Bronchial epithelial cell (primary cell): ENCODE measurements around the gene A1BG. TPM values are rescaled to one million over a fixed set of nuclear protein-coding genes. Genes with fewer than 3 reads are reported as not detected.

Source experiments
- DNase-seq: peaks from one replicate; pipeline ENCODE4 v3.0.0-alpha.2; 2010; ENCODE audit warnings: low read depth
- FAIRE-seq: peaks from 2 replicates; lab custom pipeline; 2011; peaks lifted over from hg19 to GRCh38; lab: Jason Lieb, UNC
- H3K27me3 ChIP-seq: 2 replicates; pipeline ENCODE4 v1.5.1; 2011; ENCODE audit warnings: low read length; ENCODE audit not compliant: control insufficient read depth, insufficient read depth
- H3K36me3 ChIP-seq: 2 replicates; pipeline ENCODE4 v1.5.1; 2011; ENCODE audit warnings: low read length; ENCODE audit not compliant: control insufficient read depth, insufficient read depth
- H3K4me3 ChIP-seq: 2 replicates; pipeline ENCODE4 v1.5.1; 2011; ENCODE audit warnings: mild to moderate bottlenecking, low read depth, low read length, control low read depth
- total RNA-seq: library from RNA; depleted of rRNA; stranded (reverse); fragments of >200 nt; gene quantifications from 2 replicates; pipeline ENCODE4 v1.2.1, GENCODE V29; 2014
- TF ChIP-seq, protein P1 (sequence below): IDR thresholded peaks from 2 replicates; pipeline ENCODE4 v1.5.1; 2011; ENCODE audit warnings: mild to moderate bottlenecking, moderate library complexity, low read length, control low read depth, inconsistent platforms; ENCODE audit not compliant: insufficient read depth, severe bottlenecking

A1BG gene
- total RNA-seq, 1 donor from 2014 or later = 2.1 TPM

- Histone ChIP-seq H3K27me3 (no peaks in the 10 kb centered on the region), H3K4me3 (peak within 1 kb of the TSS; percentile 97), H3K36me3 (peaks cover 2% of the 10 kb centered on the region)
- DNase-seq (peak; percentile 90), FAIRE-seq (no peak)
- TF ChIP-seq, protein P1, sequence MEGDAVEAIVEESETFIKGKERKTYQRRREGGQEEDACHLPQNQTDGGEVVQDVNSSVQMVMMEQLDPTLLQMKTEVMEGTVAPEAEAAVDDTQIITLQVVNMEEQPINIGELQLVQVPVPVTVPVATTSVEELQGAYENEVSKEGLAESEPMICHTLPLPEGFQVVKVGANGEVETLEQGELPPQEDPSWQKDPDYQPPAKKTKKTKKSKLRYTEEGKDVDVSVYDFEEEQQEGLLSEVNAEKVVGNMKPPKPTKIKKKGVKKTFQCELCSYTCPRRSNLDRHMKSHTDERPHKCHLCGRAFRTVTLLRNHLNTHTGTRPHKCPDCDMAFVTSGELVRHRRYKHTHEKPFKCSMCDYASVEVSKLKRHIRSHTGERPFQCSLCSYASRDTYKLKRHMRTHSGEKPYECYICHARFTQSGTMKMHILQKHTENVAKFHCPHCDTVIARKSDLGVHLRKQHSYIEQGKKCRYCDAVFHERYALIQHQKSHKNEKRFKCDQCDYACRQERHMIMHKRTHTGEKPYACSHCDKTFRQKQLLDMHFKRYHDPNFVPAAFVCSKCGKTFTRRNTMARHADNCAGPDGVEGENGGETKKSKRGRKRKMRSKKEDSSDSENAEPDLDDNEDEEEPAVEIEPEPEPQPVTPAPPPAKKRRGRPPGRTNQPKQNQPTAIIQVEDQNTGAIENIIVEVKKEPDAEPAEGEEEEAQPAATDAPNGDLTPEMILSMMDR = no peak
These were observed 48.0 kb downstream of the A1BG start, which contains the start of gene ERVK3-1 for GRCh38 chr19:58305065-58305931. Gene ERVK3-1, plus strand, starts transcription at chr19:58305377. Its CDS starts 6,792 bp downstream, at chr19:58312169.

DNA sequence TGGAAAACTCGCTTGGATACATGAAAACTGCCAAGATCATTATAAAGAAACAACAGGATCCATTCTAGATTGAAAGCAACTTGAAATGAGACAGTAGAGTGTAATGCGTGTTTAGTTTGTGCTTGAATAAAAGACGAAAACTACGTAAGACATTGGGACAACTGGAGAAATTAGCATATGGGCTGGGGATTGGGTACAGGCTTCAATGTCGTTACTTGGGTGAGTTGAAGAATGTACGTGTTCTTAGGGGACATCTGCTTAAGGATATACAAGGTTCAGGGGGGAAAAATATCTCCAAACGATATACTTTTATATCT, 48.6 kb downstream of the A1BG start:
- TF ChIP-seq, protein P1 = no peak
- FAIRE-seq = no peak
- peak overlapping the region; percentile 97 for H3K4me3 ChIP-seq
- DNase-seq = no peak
- H3K27me3 ChIP-seq = no peaks in the 10 kb centered on the region
- H3K36me3 ChIP-seq = peaks cover 4% of the 10 kb centered on the region

GRCh38 chr19:58304255-58304654, 49.0 kb downstream of the A1BG start:
- Histone ChIP-seq H3K36me3 (peaks cover 4% of the 10 kb centered on the region), H3K27me3 (no peaks in the 10 kb centered on the region), H3K4me3 (no peak overlapping the region)
- TF ChIP-seq, protein P1 = no peak
- FAIRE-seq = no peak
- DNase-seq = no peak

- TF ChIP-seq, protein P1 = no peak
- H3K4me3 ChIP-seq = no peak overlapping the region
- peaks cover 4% of the 10 kb centered on the region for H3K36me3 ChIP-seq
- H3K27me3 ChIP-seq = no peaks in the 10 kb centered on the region
- no peak for FAIRE-seq
- no peak for DNase-seq
These were observed 52.7 kb downstream of the A1BG start for GRCh38 chr19:58300620-58301019.

DNA sequence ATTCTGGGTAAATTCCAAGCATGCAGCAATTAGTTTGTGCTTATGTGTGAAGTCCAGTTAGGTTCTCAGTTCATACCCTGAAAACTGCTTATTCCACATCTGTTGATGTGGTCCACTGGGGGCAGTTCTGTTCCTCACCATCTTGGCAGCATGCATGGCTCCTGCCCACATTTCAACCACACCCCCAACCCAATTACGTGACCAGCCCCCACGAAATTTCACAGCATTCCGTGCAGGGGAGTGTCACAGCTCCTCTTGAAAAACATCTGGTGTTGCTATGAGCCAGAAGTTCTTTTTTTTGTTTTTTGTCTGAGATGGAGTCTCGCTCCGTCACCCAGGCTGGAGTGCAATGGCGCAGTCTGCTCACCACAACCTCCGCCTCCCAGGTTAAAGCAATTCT, 57.2 kb downstream of the A1BG start:
- Histone ChIP-seq H3K27me3 (no peaks in the 10 kb centered on the region), H3K36me3 (peaks cover 26% of the 10 kb centered on the region), H3K4me3 (no peak overlapping the region)
- FAIRE-seq = no peak
- TF ChIP-seq, protein P1 = no peak
- no peak for DNase-seq

Other genes starting within 250 kb of the A1BG start
- 14.1 and 14.5 TPM in 2 replicates for gene ZNF329, start 202.7 kb downstream of the A1BG start, total RNA-seq
- 28.2 and 36.5 TPM in 2 replicates for gene ZNF274, start 170.4 kb downstream of the A1BG start, total RNA-seq
- 55.8 and 65.8 TPM in 2 replicates for gene ZNF544, start 124.6 kb downstream of the A1BG start, total RNA-seq
- gene ZNF8, start 74.5 kb downstream of the A1BG start, total RNA-seq = 2.3 and 2.4 TPM in 2 replicates
- gene ERVK3-1, start 48.1 kb downstream of the A1BG start, total RNA-seq = 50.7 and 59.2 TPM in 2 replicates
- gene ZSCAN22, start 26.5 kb downstream of the A1BG start, total RNA-seq = 1.8 and 2.2 TPM in 2 replicates
- 0.53 and 2.2 TPM in 2 replicates for gene ZNF497, start 9.3 kb upstream of the A1BG start, total RNA-seq
- 2.4 and 2.6 TPM in 2 replicates for gene ZNF837, start 27.5 kb upstream of the A1BG start, total RNA-seq
- 3,518 and 4,823 TPM in 2 replicates for gene RPS5, start 33.8 kb upstream of the A1BG start, total RNA-seq
- 0.79 and 1.9 TPM in 2 replicates for gene RNF225, start 42.2 kb upstream of the A1BG start, total RNA-seq
- 8.2 and 9.7 TPM in 2 replicates for gene ZNF584, start 55.2 kb upstream of the A1BG start, total RNA-seq
- gene ZNF132, start 86.7 kb upstream of the A1BG start, total RNA-seq = 5.5 and 5.8 TPM in 2 replicates
- gene ZNF324B, start 98.1 kb upstream of the A1BG start, total RNA-seq = 8.8 and 10.8 TPM in 2 replicates
- gene ZNF324, start 113.6 kb upstream of the A1BG start, total RNA-seq = 9.7 and 10.5 TPM in 2 replicates
- 2.4 and 3.7 TPM in 2 replicates for gene ZNF446, start 122.9 kb upstream of the A1BG start, total RNA-seq
- 11.1 and 28.8 TPM in 2 replicates for gene SLC27A5, start 158.5 kb upstream of the A1BG start, total RNA-seq
- gene ZBTB45, start 166.3 kb upstream of the A1BG start, total RNA-seq = 3.4 and 5.1 TPM in 2 replicates
- gene TRIM28, start 190.6 kb upstream of the A1BG start, total RNA-seq = 270 and 277 TPM in 2 replicates
- gene CHMP2A, start 201.6 kb upstream of the A1BG start, total RNA-seq = 166 and 219 TPM in 2 replicates
- 128 and 159 TPM in 2 replicates for gene UBE2M, start 205.1 kb upstream of the A1BG start, total RNA-seq
- 14.7 and 17.8 TPM in 2 replicates for gene MZF1, start 219.8 kb upstream of the A1BG start, total RNA-seq